ENCODE measurements around the gene HAO2. TPM values are rescaled to one million over a fixed set of nuclear protein-coding genes. Genes with fewer than 3 reads are reported as not detected.

Gene HAO2
- total and polyA plus RNA-seq, 10 donors, result 0.10 to 0.25 (median 0.12) TPM; not detected in 7

DNA sequence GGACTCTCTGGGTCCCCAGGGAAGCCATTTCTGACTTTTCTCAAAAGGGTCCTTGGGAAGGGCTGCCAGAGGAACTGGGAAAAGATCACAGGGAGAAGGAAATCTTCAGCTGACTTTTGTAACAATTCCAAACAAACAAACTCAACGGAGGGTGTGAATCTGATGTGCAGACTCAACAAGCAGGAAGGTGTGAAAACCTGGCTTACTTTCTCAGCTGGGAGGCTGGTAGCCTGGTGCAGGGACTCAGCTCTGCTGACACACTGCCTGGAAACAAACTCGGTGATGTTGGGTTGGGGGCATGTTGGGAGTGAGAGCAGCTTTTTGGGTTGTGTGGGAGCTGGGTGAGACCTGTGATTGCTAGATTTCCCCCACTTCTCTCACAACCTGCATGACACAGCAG lies 36.2 kb downstream of the HAO2 start:
- H3K4me3 ChIP-seq, result no peak overlapping the region
- no peak for DNase-seq
- peaks cover 0 to 11% (median 0%) of the 10 kb centered on the region in 7 donors for H3K27me3 ChIP-seq (replicated peaks in 1 of 7)
- peaks cover 0 to 25% (median 5%) of the 10 kb centered on the region in 8 donors for H3K9me3 ChIP-seq
- intact Hi-C loops (cut with DNase I; ENCODE audit: low total_unique reads), result no loop called here
- H3K36me3 ChIP-seq, result no peaks in the 10 kb centered on the region
- TF ChIP-seq POLR2AphosphoS5 (IDR thresholded peaks at IDR 0.05) (no peak), POLR2A (IDR thresholded peaks at IDR 0.05) (no peak)
- TF ChIP-seq, protein P1, sequence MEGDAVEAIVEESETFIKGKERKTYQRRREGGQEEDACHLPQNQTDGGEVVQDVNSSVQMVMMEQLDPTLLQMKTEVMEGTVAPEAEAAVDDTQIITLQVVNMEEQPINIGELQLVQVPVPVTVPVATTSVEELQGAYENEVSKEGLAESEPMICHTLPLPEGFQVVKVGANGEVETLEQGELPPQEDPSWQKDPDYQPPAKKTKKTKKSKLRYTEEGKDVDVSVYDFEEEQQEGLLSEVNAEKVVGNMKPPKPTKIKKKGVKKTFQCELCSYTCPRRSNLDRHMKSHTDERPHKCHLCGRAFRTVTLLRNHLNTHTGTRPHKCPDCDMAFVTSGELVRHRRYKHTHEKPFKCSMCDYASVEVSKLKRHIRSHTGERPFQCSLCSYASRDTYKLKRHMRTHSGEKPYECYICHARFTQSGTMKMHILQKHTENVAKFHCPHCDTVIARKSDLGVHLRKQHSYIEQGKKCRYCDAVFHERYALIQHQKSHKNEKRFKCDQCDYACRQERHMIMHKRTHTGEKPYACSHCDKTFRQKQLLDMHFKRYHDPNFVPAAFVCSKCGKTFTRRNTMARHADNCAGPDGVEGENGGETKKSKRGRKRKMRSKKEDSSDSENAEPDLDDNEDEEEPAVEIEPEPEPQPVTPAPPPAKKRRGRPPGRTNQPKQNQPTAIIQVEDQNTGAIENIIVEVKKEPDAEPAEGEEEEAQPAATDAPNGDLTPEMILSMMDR (IDR thresholded peaks at IDR 0.05 in 8 of 11, conservative IDR thresholded peaks at IDR 0.05 in 3 of 11), result no peak
- no peaks in the 10 kb centered on the region for H3K4me1 ChIP-seq
- no peak overlapping the region for H3K27ac ChIP-seq
- WGBS, 5 donors, result 15 to 22% (median 20%) methylated on average over 2 of the region's 2 CpGs

DNA sequence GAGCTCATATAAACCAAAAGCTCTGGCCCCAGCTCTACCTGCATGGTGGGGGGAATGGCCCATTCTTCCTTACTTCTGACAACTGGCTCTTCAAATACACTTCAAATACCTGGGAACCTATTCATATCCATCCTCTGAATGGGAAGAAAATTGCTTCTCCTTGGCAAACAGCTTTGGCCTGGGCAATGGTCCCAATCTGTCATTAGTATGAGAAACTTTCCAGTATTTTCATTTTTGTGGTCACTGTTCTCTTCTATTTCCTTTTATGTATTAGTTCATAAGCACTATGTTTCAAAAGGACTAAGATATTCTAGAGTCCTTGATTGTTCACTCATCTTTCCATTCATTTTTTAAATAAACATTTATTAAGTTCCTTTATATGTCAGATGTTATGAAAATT lies 41.1 kb downstream of the HAO2 start:
- intact Hi-C loops (cut with DNase I; ENCODE audit: low total_unique reads), result no loop called here
- H3K9me3 ChIP-seq, result peaks cover 0 to 24% (median 5%) of the 10 kb centered on the region in 8 donors
- no peaks in the 10 kb centered on the region for H3K36me3 ChIP-seq
- H3K4me3 ChIP-seq, result no peak overlapping the region
- peaks cover 0 to 5% (median 0%) of the 10 kb centered on the region in 7 donors for H3K27me3 ChIP-seq (replicated peaks in 1 of 7)
- H3K27ac ChIP-seq, result no peak overlapping the region
- no peak for DNase-seq
- TF ChIP-seq, protein P1 (IDR thresholded peaks at IDR 0.05 in 8 of 11, conservative IDR thresholded peaks at IDR 0.05 in 3 of 11), result no peak
- TF ChIP-seq POLR2AphosphoS5 (IDR thresholded peaks at IDR 0.05) (no peak), POLR2A (IDR thresholded peaks at IDR 0.05) (no peak)
- H3K4me1 ChIP-seq, result no peaks in the 10 kb centered on the region

DNA sequence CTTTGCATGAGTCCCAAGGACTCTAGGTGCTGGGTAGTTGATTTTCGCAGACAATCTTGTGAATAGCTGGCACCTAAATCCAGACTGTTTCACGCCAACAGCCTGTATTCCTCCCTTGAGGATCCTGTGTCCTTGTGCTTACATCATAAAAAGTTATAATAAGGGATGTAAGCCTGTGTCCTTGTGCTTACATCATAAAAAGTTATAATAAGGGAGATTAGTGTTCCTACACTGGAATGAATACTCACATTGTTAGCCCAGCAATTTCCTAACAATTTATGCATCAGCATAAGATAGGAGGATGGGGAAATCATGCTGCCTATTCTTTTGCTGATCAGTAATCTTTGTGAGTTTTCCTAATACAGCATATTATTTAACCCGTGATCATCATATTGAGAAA lies 42.4 kb downstream of the HAO2 start:
- Histone ChIP-seq H3K27ac (no peak overlapping the region), H3K4me3 (no peak overlapping the region), H3K27me3 (replicated peaks in 1 of 7) (no peaks in the 10 kb centered on the region), H3K4me1 (no peaks in the 10 kb centered on the region), H3K9me3 (peaks cover 0 to 12% (median 4%) of the 10 kb centered on the region in 8 donors), H3K36me3 (no peaks in the 10 kb centered on the region)
- TF ChIP-seq POLR2AphosphoS5 (IDR thresholded peaks at IDR 0.05), result no peak
- no peak for TF ChIP-seq POLR2A (IDR thresholded peaks at IDR 0.05)
- TF ChIP-seq, protein P1 (IDR thresholded peaks at IDR 0.05 in 8 of 11, conservative IDR thresholded peaks at IDR 0.05 in 3 of 11), result no peak
- 82 to 88% (median 85%) methylated on average over 3 of the region's 3 CpGs for WGBS, 5 donors
- no peak for DNase-seq
- intact Hi-C loops (cut with DNase I; ENCODE audit: low total_unique reads), result no loop called here

DNA sequence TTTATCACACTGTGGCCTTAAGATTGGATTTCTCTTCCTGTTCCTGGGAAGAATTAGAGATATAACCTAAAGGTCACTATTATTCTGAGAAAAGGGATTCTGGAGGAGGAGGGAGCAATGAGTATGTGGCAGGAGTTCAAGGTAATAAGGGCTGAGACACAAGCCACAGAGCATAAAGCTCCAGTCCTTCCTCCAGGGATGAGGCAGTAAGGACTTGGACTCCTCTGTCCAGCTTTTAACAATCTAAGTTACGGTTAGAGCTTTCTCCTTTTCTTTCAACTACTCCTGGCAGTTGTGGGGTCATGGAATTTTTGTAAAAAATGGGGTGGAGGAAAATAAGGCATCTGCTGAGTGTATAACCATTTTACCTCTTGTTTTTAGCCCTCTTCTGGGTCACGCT lies 46.4 kb downstream of the HAO2 start, which contains the start of gene HSD3B2:
Gene HSD3B2, plus strand, starts transcription at position 201 of the 400 bp plus-strand sequence. CDS start 270 bp downstream, outside the sequence.
- Histone ChIP-seq H3K36me3 (no peaks in the 10 kb centered on the region), H3K4me1 (no peaks in the 10 kb centered on the region), H3K27ac (no peak within 1 kb of the TSS), H3K27me3 (replicated peaks in 1 of 7) (no peaks in the 10 kb centered on the region), H3K9me3 (no peaks in the 10 kb centered on the region), H3K4me3 (no peak within 1 kb of the TSS)
- TF ChIP-seq POLR2A (IDR thresholded peaks at IDR 0.05), result no peak
- TF ChIP-seq, protein P1 (IDR thresholded peaks at IDR 0.05 in 8 of 11, conservative IDR thresholded peaks at IDR 0.05 in 3 of 11), result no peak
- no peak for TF ChIP-seq POLR2AphosphoS5 (IDR thresholded peaks at IDR 0.05)
- WGBS, 5 donors, result 76 to 91% (median 80%) methylated on average over 2 of the region's 2 CpGs
- DNase-seq, result no peak
- intact Hi-C loops (cut with DNase I; ENCODE audit: low total_unique reads), result no loop called here
